GM12872 (cell line): ENCODE data around the gene NUBP1.

ENCODE experiments used
- CTCF ChIP-seq: IDR thresholded peaks from 3 replicates; pipeline ENCODE4 v1.5.1; 2011; ENCODE audit warnings: low read depth, mild to moderate bottlenecking, low read length, moderate library complexity; ENCODE audit not compliant: insufficient read depth

The NUBP1 gene

GRCh38 chr16:10741844-10742243 lies 1.8 kb upstream of the NUBP1 start:
- TF ChIP-seq CTCF: no peak

GRCh38 chr16:10743227-10743609 lies 424 bp upstream of the NUBP1 start:
- no peak for TF ChIP-seq CTCF

- TF ChIP-seq CTCF: no peak
These were observed 858 bp downstream of the NUBP1 start for GRCh38 chr16:10744370-10745030.

- TF ChIP-seq CTCF: no peak
These were observed 2.2 kb downstream of the NUBP1 start for GRCh38 chr16:10745841-10746240.

GRCh38 chr16:10750793-10751192 lies 7.2 kb downstream of the NUBP1 start:
- no peak for TF ChIP-seq CTCF

- TF ChIP-seq CTCF: 0 out of 3 replicates have a peak, but pooled peaks have one; percentile 29
These were observed 7.7 kb downstream of the NUBP1 start for GRCh38 chr16:10751291-10751697.

GRCh38 chr16:10752843-10753523 lies 9.3 kb downstream of the NUBP1 start:
- TF ChIP-seq CTCF: no peak
